ENCODE results near the gene PLEKHA7. TPM values are rescaled to one million over a fixed set of nuclear protein-coding genes. Genes with fewer than 3 reads are reported as not detected.
"Not testable (repeated sequence)": the region's sequence is repeated elsewhere in the genome, so short reads cannot be mapped to it uniquely, and the experiment has no call there.

Gene PLEKHA7
- total RNA-seq, 2 donors from 2014 or later, result 55.6 to 65.9 TPM

- H3K4me3 ChIP-seq, result no peak overlapping the region
- no peaks in the 10 kb centered on the region for H3K36me3 ChIP-seq
- no peak overlapping the region for H3K9ac ChIP-seq (ENCODE audit: low read depth in 2 of 2, low read length in 2 of 2)
- no peaks in the 10 kb centered on the region for H3K9me3 ChIP-seq
- intact Hi-C loops (cut with DNase I), result no loop called here
- no peaks in the 10 kb centered on the region for H3K4me1 ChIP-seq
- DNase-seq, result no peak
- no peak overlapping the region for H3K27ac ChIP-seq
- no peak for TF ChIP-seq CTCF (IDR thresholded peaks at IDR 0.05)
- H3K27me3 ChIP-seq, result no peaks in the 10 kb centered on the region
These were observed 140.9 kb downstream of the PLEKHA7 start for GRCh38 chr11:16873289-16873688.

GRCh38 chr11:16871368-16871767 lies 142.8 kb downstream of the PLEKHA7 start:
- Histone ChIP-seq H3K4me1 (no peaks in the 10 kb centered on the region), H3K36me3 (no peaks in the 10 kb centered on the region), H3K27ac (no peak overlapping the region), H3K4me3 (no peak overlapping the region), H3K9ac (ENCODE audit: low read depth in 2 of 2, low read length in 2 of 2) (no peak overlapping the region), H3K27me3 (no peaks in the 10 kb centered on the region), H3K9me3 (no peaks in the 10 kb centered on the region)
- DNase-seq, result no peak
- intact Hi-C loops (cut with DNase I), result no loop called here
- no peak for TF ChIP-seq CTCF (IDR thresholded peaks at IDR 0.05)

- H3K4me1 ChIP-seq, result no peaks in the 10 kb centered on the region
- H3K27me3 ChIP-seq, result no peaks in the 10 kb centered on the region
- no peak for DNase-seq
- H3K36me3 ChIP-seq, result no peaks in the 10 kb centered on the region
- intact Hi-C loops (cut with DNase I), result no loop called here
- no peak overlapping the region for H3K9ac ChIP-seq (ENCODE audit: low read depth in 2 of 2, low read length in 2 of 2)
- H3K27ac ChIP-seq, result no peak overlapping the region
- H3K9me3 ChIP-seq, result no peaks in the 10 kb centered on the region
- no peak for TF ChIP-seq CTCF (IDR thresholded peaks at IDR 0.05)
- H3K4me3 ChIP-seq, result no peak overlapping the region
These were observed 147.1 kb downstream of the PLEKHA7 start for GRCh38 chr11:16867097-16867496.

- H3K27ac ChIP-seq; intact Hi-C loops (cut with DNase I); H3K9me3 ChIP-seq; H3K9ac ChIP-seq (ENCODE audit: low read depth in 2 of 2, low read length in 2 of 2); DNase-seq; H3K27me3 ChIP-seq; H3K4me1 ChIP-seq; H3K36me3 ChIP-seq; H3K4me3 ChIP-seq: not testable (repeated sequence)
These were observed 149.8 kb downstream of the PLEKHA7 start for GRCh38 chr11:16864428-16864827.

GRCh38 chr11:16863389-16863788 lies 150.8 kb downstream of the PLEKHA7 start:
- no peaks in the 10 kb centered on the region for H3K36me3 ChIP-seq
- H3K27ac ChIP-seq, result no peak overlapping the region
- H3K9me3 ChIP-seq, result no peaks in the 10 kb centered on the region
- H3K4me1 ChIP-seq, result no peaks in the 10 kb centered on the region
- no peak for TF ChIP-seq CTCF (IDR thresholded peaks at IDR 0.05)
- no peak overlapping the region for H3K4me3 ChIP-seq
- intact Hi-C loops (cut with DNase I), result no loop called here
- no peak for DNase-seq
- H3K27me3 ChIP-seq, result no peaks in the 10 kb centered on the region
- H3K9ac ChIP-seq (ENCODE audit: low read depth in 2 of 2, low read length in 2 of 2), result no peak overlapping the region

- Histone ChIP-seq H3K4me1 (no peaks in the 10 kb centered on the region), H3K9ac (ENCODE audit: low read depth in 2 of 2, low read length in 2 of 2) (no peak overlapping the region), H3K27me3 (no peaks in the 10 kb centered on the region), H3K9me3 (no peaks in the 10 kb centered on the region), H3K36me3 (no peaks in the 10 kb centered on the region), H3K27ac (no peak overlapping the region), H3K4me3 (no peak overlapping the region)
- no peak for TF ChIP-seq CTCF (IDR thresholded peaks at IDR 0.05)
- intact Hi-C loops (cut with DNase I), result no loop called here
- no peak for DNase-seq
These were observed 151.5 kb downstream of the PLEKHA7 start for GRCh38 chr11:16862726-16863125.
